GM21390 (cell line): ENCODE measurements around the gene RNF223.
"Not testable (repeated sequence)": the region's sequence is repeated elsewhere in the genome, so short reads cannot be mapped to it uniquely, and the experiment has no call there.

Experiments
- ATAC-seq: cut with Tn5 transposase; IDR thresholded peaks from one replicate; pipeline ENCODE4 v1.9.1; 2021; ENCODE audit not compliant: unreplicated experiment

Gene RNF223

DNA sequence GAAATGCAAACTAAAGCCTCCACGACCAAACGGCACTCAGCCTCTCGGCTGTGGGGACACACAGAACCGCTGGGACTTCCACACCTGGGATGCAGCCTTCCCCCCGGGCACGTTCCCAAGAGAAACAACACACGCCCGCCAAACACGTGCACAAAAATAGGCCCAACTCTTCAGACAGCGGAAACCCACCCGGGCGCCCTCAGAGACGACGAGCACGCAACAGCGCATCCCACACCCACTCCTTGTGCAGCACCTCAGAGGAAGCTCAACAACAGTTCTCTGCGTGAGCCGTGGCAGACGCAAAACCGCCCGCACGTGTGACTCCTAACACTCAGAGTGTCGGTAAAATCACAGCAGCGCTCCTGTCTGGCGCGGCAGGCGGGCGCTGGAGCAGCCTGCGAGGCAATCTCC is 36.5 kb upstream of the RNF223 start:
- no peak for ATAC-seq

DNA sequence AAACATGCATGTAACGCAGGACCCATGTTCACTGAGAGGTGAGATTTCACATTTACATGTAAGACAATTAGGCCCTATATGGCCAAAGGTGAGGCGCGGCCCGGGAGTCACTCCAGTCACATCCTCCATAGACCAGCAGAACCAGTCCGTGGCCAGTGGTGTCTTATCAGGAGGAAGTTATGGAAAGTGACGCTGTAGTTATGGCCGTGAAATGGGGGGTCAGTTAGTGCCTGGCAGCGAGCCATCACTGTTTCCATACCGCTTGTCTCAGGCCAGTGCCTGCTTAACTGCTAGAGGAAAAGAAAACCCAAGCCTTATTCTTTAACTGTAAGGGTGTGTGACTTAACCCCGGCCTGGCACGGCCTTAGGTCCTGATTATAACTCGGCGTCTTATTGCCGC is 35.6 kb upstream of the RNF223 start:
- no peak for ATAC-seq

DNA sequence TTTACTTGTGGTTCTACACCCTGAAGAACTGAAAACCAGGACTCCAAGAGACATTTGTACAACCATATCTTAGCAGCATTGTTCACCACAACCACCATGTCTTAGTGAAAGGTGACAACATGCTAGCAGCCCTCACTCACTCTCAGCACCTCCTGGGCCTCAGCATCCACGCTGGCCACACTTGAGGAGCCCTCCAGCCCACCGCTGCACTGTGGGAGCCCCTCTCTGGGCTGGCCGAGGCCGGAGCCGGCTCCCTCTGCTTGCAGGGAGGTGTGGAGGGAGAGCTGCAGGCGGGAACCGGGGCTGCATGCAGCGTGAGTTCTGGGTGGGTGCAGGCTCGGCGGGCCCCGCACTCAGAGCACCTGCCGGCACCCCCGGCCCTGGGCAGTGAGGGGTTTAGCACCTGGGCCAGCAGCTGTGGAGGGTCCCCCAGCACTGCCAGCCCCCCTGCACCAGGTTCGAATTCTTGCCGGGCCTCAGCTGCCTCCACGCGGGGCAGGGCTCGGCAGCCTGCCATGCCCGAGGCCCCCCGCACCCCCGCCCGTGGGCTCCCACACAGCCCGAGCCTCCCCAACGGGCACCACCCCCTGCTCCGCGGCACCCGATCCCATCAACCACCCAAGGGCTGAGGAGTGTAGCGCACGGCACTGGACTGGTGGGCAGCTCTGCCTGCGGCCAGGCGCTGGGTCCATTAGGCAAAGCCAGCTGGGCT is 32.6 kb upstream of the RNF223 start:
- ATAC-seq = no peak

DNA sequence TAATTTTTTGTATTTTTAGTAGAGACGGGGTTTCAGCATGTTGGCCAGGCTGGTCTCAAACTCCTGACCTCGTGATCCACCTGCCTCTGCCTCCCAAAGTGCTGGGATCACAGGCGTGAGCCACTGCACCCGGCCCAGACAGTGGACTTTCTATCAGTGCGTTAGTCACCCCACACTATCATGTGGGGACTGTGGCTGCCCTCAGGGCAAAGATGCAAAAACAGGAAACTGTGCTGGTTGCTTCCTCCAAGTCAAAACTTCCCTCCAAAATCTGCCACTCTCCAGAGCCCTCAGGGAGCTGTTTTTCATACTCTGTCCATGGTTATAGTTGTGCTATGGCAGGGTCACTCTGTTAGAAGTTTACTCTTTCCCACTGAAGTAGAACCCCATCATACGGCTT is 30.0 kb upstream of the RNF223 start:
- not testable (repeated sequence) for ATAC-seq

DNA sequence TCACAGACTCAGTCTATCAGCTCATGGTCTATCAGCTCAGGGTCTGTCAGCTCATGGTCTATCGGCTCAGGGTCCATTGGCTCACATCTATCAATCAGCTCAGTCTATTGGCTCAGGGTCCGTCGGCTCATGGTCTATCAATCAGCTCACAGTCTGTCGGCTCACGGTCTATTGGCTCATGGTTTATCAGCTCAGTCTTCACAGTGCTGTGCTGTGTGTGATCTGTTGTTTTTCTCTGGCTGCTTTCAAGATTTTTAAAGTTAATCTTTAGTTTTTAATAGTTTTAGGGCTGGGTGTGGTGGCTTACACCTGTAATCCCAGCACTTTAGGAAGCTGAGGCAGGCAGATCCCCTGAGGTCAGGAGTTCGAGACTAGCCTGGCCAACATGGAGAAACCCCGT is 27.4 kb upstream of the RNF223 start:
- ATAC-seq = no peak

DNA sequence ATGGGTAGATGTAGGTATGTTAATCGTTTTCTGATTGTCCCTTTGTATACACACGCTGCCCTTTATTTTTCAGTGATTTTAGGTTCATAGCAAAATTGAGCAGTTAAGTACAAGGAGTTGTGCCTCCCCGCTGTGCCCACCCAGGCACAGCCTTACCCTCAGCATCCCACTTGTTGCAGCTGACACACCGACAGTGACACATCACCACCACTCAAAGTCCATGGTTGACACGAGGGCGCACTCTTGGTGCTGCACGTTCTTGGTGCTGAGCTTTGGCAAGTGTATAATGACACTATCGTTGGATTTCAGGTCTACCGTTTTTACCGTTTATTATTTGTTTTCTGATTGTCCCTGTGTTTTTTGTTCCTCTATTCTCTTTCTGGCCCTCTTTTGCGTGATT is 26.2 kb upstream of the RNF223 start:
- ATAC-seq = no peak

DNA sequence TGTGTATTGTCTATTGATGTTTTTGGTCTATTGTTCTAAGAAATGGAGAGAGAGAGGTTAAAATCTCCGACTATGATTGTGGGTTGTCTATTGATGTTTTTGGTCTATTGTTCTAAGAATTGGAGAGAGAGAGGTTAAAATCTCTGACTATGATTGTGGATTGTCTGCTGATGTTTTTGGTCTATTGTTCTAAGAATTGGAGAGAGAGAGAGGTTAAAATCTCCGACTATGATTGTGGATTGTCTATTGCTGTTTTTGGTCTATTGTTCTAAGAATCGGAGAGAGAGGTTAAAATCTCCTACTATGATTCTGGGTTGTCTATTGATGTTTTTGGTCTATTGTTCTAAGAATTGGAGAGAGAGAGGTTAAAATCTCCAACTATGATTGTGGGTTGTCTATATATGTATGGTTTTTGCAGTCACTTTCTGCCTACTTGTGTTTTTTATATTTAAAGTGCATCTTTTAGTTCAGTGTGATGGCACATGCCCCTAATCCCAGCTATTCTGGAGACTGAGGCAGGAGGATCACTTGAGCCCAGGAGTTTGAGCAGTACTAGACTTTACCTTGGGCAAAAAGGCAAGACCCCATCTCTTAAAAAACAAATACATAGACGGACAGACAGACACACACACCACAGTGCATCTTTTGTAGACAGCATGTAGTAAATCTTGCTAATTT is 25.5 kb upstream of the RNF223 start:
- no peak for ATAC-seq

DNA sequence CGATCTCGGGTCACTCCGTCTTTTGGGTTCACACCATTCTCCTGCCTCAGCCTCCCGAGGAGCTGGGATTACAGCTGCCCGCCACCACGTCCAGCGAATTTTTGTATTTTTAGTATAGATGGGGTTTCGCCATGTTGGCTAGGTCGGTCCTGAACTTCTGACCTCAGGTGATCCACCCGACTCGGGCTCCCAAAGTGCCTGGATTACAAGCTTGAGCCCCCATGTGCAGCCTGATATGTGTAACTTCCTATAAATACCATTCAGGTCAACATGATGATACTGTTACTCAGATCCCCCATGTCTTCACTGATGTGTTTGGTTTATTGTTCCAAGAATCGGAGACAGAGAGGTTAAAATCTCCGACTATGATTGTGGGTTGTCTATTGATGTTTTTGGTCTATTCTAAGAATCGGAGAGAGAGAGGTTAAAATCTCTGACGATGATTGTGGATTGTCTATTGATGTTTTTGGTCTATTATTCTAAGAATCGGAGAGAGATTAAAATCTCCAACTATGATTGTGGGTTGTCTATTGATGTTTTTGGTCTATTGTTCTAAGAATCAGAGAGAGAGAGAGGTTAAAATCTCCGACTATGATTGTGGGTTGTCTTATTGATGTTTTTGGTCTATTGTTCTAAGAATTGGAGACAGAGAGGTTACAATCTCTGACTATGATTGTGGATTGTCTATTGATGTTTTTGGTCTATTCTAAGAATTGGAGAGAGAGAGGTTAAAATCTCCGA is 24.7 kb upstream of the RNF223 start:
- ATAC-seq = no peak

DNA sequence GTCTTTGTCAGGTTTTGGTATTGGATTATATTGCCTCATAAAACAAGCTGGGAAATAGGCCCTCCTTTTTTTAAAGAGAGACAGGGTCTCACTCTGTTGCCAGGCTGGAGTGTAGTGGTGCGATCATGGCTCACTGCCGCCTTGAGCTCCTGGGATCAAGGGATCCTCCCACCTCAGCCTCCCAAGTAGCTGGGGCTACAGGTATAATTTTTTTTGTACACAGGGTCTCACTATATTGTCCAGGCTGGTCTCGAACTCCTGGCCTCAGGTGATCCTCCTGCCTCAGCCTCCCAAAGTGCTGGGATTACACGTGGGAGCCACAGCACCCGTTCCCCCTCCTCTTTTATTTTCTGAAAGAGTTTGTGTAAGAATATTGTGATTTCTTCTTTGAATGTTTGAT is 22.0 kb upstream of the RNF223 start:
- not testable (repeated sequence) for ATAC-seq

DNA sequence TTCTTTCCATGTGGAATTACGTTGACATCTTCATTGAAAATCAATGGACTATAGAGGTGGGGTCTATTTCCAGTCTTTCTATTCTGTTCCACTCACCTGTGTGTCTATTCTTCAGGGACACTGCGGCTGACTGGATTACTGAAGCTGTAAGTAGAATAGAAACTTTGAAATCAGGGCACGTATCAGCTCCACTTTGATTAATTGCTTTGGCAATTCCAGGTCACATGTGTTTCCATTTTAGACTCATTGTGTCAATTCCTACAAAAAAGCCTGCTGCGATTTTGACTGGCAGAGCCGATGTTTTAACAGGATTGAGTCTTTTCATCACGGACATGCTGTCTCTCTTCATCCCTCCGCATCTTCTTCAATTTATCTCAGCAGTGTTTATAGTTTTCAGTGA is 20.9 kb upstream of the RNF223 start:
- ATAC-seq = no peak

DNA sequence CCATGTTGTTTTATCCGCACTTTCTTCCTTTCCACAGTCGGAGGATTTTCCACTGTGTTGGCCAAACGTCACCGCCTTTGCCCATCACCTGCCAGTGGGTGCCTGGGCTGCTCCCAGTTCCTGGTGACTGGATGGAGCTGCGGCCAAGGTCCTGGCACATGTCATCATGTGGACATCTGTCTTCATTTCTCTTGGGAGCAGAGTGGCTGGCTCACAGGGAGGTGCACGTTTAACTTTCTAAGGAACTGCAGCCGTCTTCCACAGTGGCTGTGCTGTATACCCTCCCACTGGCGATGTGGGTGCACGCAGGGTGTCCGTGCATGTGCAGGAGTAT is 19.5 kb upstream of the RNF223 start:
- ATAC-seq = no peak

DNA sequence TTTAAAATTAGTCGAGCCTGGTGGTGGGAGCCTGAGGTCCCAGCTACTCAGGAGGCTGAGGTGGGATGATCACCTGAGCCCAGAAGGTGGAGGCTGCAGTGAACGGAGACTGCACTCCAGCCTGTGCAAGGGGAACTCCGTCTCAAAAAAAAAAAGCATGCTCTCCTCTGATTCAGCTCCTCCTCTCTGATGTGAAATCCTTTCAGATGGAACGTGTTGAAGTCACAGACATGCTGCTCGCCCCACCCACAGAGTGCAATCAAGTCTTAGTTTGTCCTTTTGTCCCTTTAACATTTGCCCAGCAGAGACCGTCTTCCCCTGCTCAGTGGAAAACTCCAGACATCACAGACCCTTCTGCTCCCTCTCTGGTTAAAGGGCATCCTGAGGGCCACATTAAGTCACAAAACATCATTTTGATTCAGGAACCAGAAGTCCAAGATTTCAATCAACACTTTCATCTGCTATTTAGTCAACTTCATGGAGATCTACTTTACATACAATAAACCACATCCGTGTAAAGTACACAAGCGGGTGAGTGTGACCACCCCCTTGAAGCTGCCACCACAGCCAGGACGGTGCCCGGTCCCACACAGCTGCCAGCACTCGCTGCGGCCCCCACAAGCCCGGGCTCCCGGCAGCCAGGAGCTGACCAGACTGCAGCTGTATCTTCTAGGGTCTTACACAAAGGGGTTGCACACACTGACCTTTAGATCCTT is 18.9 kb upstream of the RNF223 start:
- no peak for ATAC-seq

DNA sequence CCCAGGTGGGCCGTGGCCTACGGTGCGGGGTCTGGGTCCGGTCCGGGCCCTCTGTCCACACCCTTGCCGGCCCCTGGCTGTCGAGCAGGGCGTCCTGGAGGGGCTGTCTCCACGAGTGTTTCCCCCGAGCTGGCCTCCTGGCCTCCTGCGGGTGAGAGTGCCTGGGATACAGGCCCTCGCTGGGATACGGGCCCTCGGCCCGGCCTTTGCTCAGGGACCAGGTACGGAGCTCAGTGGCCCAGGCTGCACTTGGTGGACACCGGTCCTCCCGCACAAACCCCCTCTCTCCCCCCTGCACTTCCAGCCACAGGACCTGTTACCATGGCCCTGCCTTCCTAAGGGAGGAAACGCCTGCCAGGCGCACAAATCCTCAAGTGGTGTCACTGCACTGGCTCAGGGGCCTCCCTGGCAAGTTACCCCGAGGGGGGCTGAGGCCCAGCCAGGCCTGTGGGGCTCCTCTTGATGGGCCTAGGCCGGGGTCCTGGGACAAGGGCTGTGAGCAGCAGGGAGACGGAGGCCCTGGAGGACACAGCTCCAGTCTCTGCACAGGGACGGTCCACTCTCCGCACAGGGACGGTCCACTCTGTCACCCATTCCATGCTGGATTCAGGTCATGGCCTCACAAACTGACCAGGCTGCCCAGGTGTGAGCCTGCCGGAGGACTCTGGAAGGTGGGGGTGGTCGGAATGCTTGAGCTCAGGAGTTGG is 18.2 kb upstream of the RNF223 start:
- no peak for ATAC-seq

DNA sequence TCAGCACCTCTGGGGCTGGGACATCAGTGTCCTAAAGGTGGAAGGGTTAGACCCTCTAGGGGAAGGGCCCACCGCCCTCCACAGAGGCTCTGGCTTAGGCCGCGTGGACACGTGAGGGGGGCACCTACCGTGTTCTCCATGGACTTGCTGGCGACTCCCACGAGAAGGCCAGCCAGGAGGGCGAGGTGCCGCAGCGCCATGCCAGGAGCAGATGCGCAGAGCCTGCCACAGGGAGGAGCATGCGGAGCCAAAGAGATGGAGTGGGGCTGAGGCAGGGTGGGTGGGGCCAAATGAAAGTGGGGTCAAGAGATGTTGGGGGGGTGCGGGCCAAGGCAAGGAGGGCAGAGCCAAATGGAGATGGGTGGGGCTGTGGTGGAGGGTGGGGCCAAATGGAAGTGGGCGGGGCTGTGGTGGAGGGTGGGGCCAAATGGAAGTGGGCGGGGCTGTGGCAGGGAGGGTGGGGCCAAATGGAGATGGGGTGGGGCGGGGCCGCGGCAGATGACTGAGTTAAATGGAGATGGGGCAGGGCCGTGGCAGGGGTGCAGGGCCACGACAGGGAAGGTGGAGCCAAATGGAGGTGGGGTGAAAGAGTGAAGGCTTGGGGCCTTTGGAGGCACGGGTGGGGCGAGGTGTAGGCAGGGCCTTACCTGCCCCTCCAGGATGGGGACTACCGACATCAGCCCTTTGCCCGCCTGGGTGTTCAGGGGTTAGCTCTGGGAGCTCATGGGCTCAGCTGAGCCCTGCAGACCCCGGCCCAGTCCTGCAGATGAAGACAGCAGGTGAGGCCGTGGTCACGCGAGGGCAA is 17.4 kb upstream of the RNF223 start:
- no peak for ATAC-seq

DNA sequence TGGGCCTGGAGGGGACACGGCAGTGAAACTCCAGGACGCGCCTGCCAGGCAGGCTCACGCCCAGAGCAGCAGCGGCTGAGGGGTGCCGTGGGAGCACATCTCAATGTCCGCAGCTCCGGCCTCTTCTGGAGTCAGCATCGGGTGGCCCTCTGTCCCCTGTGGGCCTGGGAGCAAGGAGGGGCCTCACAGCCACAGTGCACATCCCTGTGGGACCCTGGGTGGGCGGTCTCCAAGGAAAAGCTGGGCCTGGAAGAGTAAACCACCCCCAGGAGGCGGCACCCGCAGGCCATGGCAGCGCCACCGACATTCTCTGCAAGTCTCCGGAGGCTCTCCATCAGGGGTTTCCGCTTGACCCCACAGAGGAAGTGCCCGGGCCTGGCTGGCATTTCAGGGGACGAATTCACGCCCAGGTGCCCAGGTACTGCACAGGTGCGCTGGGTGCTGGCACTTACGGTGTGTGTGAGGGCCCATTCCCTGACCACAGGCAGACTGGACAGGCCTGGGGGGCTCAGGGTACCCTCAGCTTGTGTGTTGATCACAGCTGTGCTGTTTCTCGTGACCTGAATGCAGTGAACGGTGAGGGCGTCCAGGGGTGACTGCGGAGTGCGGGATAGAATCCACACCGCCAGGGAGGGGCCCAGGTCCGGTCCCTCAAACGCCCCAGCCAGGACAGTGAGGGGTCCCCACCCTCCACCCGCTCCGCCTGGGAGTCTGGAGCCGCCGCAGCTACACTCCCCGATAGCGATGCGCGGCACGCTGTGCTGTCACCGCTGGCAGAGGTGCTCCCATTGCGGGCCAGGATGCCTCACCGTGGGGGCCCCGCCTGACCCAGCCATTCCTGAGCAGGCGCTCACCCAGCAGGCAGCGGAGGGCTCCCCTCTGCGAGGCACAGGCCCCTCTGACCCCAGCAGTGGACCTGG is 16.6 kb upstream of the RNF223 start:
- no peak for ATAC-seq

DNA sequence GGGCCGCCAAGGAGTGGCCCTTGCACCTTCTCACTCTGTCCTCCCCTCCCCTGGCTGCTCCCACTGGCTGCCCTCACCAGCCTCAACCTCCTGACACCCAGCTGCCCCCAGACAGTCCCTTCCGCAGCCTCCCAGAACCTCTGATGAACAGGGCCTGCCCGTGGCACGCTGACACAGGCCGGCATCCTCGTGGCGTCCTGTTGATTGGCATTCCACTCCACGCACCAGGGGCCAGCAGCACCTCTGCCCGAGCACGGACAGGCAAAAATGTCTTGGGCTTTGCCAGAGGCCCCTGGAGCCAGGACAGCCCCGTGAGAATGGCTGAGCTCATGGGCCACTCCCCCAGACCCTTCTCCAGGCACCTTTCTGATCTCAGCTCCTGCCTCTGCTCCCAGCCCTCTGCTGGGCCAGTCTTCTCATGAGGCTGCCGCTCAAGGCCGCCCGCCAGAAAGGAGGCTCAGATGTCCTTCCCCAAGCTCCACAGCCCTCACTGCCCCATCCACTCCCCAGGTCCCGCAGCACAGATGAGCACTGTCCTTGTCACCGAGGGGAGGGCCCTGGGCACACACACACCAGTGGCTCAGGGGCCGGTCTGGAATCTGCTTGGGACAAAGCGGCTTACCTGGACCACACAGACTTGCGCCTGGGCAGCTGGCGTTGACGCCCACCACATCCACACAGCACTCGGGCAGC is 15.8 kb upstream of the RNF223 start:
- ATAC-seq = no peak

DNA sequence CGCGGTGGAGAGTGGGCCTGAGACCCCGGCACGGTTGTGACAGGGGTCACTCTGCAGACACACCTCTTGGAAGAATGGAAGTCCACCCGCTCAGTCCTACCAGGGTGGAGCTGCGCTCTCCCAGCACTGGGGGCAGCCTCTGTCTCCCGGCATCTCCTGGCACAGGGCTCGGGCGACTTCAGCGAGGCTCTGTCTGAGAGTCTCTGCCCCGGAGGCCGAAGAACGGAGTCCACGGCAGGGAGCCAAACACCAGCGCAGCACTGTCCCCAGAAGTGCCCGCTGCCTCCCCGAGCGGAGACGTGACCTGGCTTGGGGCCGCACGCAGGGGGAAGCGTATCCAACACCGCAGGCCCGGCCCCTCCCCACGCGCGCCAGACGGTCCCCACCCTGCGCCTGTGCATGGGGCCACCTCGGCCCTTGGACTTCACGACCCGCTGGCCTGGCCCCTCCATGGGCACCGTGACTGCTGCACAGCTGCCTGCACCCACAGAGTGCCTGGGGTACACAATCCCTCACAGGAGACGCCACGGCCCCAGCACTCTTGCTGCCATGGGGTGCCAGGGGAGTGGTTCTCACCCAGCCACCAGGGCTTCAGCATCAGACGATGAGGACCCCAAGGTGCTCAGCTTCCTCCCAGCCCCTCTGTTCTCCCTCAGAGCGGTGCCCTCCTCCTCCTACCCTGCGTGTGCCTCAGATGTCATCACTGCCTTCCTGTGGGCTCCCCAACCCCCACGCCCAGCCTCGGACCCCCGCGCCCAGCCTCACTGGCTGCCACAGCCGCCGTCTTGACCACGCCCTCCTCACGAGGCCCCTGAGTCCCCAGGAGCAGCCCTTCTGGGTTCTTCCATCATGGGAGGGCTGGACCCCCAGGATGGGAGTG is 14.9 kb upstream of the RNF223 start:
- ATAC-seq = no peak
